ENCODE measurements around the gene SLC20A1.
"Not testable (repeated sequence)": the region's sequence is repeated elsewhere in the genome, so short reads cannot be mapped to it uniquely, and the experiment has no call there.

Gene SLC20A1

DNA sequence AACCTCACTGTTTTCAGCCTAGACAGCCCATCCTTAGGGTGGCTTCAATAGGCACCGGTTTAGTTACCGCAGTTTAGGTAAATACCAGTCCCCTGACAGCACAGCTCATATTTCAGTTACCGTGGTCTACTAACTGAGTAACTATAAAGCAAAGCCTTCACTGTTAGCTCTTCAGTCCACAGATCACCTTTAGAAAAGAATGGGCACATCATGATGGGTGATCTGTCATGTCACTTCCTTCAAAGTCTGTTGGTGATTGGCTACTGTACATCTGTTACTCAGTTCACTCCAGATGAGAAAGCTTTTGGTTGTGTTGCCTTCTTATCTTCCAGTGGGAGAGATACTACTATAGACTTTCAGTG, 21.0 kb downstream of the SLC20A1 start:
- H3K36me3 ChIP-seq (ENCODE audit: control insufficient read depth in 2 of 2, insufficient read depth in 2 of 2, low read length in 2 of 2), result peaks cover 11 to 20% of the 10 kb centered on the region in 2 donors
- no peaks in the 10 kb centered on the region for H3K27me3 ChIP-seq (ENCODE audit: control insufficient read depth in 1 of 2, insufficient read depth in 2 of 2, low read length in 2 of 2)
- H3K4me1 ChIP-seq (ENCODE audit: control insufficient read depth, insufficient read depth, low read length), result no peaks in the 10 kb centered on the region
- H3K9ac ChIP-seq (ENCODE audit: low read length in 2 of 2), result no peak overlapping the region
- no peaks in the 10 kb centered on the region for H3K9me3 ChIP-seq (ENCODE audit: control insufficient read depth in 2 of 2, low read length in 2 of 2)
- no peak overlapping the region for H3K27ac ChIP-seq (ENCODE audit: low read length)
- H3K4me3 ChIP-seq (ENCODE audit: low read length in 2 of 2), result no peak overlapping the region

DNA sequence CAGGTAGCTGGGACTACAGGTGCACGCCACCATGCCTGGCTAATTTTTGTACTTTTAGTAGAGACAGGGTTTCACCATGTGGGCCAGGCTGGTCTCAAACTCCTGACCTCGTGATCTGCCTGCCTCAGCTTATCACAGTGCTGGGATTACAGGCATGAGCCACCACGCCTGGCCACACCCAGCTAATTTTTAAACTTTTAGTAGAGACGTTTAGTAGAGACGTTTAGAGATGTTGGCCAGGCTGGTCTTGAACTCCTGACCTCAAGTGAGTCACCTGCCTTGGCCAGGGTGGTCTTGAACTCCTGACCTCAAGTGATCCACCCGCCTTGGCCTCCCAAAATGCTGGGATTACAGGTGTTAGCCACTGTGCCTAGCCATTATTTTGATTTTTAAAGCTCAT, 21.8 kb downstream of the SLC20A1 start:
- H3K36me3 ChIP-seq (ENCODE audit: control insufficient read depth in 2 of 2, insufficient read depth in 2 of 2, low read length in 2 of 2), result peaks cover 8 to 16% of the 10 kb centered on the region in 2 donors
- not testable (repeated sequence) for H3K27me3 ChIP-seq (ENCODE audit: control insufficient read depth in 1 of 2, insufficient read depth in 2 of 2, low read length in 2 of 2); H3K9me3 ChIP-seq (ENCODE audit: control insufficient read depth in 2 of 2, low read length in 2 of 2); H3K4me3 ChIP-seq (ENCODE audit: low read length in 2 of 2); H3K9ac ChIP-seq (ENCODE audit: low read length in 2 of 2); H3K27ac ChIP-seq (ENCODE audit: low read length); H3K4me1 ChIP-seq (ENCODE audit: control insufficient read depth, insufficient read depth, low read length)

DNA sequence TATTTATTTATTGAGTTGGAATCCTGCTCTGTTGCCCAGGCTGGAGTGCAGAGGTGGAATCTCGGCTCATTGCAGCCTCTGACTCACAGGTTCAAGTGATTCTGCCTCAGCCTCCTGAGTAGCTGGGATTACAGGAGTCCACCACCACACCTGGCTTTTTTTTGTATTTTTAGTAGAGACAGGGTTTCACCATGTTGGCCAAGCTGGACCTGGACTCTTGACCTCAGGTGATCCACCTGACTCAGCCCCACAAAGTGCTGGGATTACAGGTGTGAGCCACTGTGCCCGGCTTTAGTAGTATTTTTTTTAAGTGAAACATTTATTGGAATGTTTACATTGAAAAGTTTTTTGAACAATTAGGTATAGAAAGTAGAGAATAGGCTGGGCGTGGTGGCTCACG, 23.9 kb downstream of the SLC20A1 start:
- Histone ChIP-seq H3K36me3 (ENCODE audit: control insufficient read depth in 2 of 2, insufficient read depth in 2 of 2, low read length in 2 of 2) (peaks cover 4 to 5% of the 10 kb centered on the region in 2 donors), H3K27ac (ENCODE audit: low read length) (no peak overlapping the region), H3K4me3 (ENCODE audit: low read length in 2 of 2) (no peak overlapping the region), H3K9me3 (ENCODE audit: control insufficient read depth in 2 of 2, low read length in 2 of 2) (no peaks in the 10 kb centered on the region), H3K9ac (ENCODE audit: low read length in 2 of 2) (no peak overlapping the region), H3K27me3 (ENCODE audit: control insufficient read depth in 1 of 2, insufficient read depth in 2 of 2, low read length in 2 of 2) (no peaks in the 10 kb centered on the region), H3K4me1 (ENCODE audit: control insufficient read depth, insufficient read depth, low read length) (no peaks in the 10 kb centered on the region)

DNA sequence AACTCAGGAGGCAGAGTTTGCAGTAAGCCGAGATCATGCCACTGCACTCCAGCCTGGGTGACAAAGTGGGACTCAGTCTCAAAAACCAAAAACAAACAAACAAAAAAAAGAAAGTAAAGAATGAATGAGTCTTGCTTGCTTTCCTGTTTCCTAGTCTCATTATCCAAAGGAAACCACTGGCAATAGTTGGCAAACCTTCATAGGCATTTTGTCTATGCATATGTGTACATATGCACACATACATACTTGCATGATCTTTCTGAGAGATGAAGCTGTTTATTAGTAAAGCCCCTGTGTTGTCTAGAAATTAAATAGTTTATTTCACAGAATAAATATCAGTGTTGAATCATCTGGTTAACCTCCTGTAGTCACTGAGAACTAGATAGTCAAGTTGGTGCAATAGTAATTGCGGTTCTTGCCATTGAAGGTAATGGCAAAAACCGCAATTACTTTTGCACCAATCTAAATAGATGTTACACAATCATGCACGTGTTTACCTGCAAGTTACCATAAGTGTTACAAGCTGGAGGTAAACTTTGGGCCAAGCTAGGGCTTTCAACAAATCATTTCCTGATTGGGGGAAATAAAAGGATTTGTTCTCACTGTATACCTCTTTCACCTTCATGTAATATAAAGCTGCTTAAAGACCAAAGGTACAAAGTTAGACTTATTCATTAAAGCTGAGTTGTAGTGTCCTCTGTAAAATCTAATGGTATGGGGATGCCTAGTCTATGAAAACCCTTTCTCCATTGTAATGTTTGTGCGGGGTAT, 24.7 kb downstream of the SLC20A1 start:
- Histone ChIP-seq H3K4me1 (ENCODE audit: control insufficient read depth, insufficient read depth, low read length) (no peaks in the 10 kb centered on the region), H3K27me3 (ENCODE audit: control insufficient read depth in 1 of 2, insufficient read depth in 2 of 2, low read length in 2 of 2) (no peaks in the 10 kb centered on the region), H3K27ac (ENCODE audit: low read length) (no peak overlapping the region)

DNA sequence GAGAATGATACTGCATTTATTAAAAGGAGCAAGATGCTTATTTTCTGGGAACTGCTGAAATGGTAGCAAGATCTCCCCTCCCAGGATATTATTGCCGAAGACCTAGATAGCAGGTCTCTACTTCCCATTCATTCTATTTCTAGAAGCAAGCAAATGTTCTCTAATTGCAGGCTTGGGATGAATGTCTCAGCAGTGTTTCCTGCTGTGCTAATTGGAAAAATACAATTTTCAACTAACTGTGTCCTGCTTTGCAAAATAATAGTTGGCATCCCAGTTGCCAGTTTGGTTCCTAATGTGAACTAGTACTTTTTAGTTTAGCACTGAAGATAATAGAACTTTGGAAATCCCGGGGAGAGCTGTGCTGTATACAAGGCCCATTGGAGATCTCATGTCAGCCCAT, 26.1 kb downstream of the SLC20A1 start:
- Histone ChIP-seq H3K27ac (ENCODE audit: low read length) (no peak overlapping the region), H3K4me1 (ENCODE audit: control insufficient read depth, insufficient read depth, low read length) (no peaks in the 10 kb centered on the region), H3K4me3 (ENCODE audit: low read length in 2 of 2) (no peak overlapping the region), H3K27me3 (ENCODE audit: control insufficient read depth in 1 of 2, insufficient read depth in 2 of 2, low read length in 2 of 2) (no peaks in the 10 kb centered on the region), H3K36me3 (ENCODE audit: control insufficient read depth in 2 of 2, insufficient read depth in 2 of 2, low read length in 2 of 2) (no peaks in the 10 kb centered on the region), H3K9me3 (ENCODE audit: control insufficient read depth in 2 of 2, low read length in 2 of 2) (no peaks in the 10 kb centered on the region), H3K9ac (ENCODE audit: low read length in 2 of 2) (no peak overlapping the region)

More for the DNA sequence above, 24.7 kb downstream of the SLC20A1 start:
- no peaks in the 10 kb centered on the region for H3K36me3 ChIP-seq (ENCODE audit: control insufficient read depth in 2 of 2, insufficient read depth in 2 of 2, low read length in 2 of 2)
- no peaks in the 10 kb centered on the region for H3K9me3 ChIP-seq (ENCODE audit: control insufficient read depth in 2 of 2, low read length in 2 of 2)
- no peak overlapping the region for H3K4me3 ChIP-seq (ENCODE audit: low read length in 2 of 2)
- H3K9ac ChIP-seq (ENCODE audit: low read length in 2 of 2), result no peak overlapping the region

DNA sequence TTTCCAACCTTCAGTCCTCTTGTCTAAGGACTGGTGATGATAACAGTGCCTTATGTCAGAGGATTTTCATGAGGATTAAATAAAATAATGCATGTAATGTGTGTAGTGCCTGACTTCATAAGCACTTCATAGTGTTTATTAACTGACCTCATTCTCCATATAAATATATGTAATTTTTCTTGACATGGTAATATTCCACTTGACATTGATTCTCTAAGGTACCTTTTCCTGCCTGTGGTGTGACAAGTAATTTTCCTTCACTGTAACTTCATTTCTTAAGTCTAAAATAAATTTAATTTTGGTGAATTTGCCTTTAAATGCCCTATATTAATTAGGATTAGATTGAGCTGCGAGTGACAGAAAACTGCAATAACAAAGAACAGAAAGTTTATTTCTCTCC, 27.3 kb downstream of the SLC20A1 start:
- no peaks in the 10 kb centered on the region for H3K27me3 ChIP-seq (ENCODE audit: control insufficient read depth in 1 of 2, insufficient read depth in 2 of 2, low read length in 2 of 2)
- no peaks in the 10 kb centered on the region for H3K4me1 ChIP-seq (ENCODE audit: control insufficient read depth, insufficient read depth, low read length)
- H3K9ac ChIP-seq (ENCODE audit: low read length in 2 of 2), result no peak overlapping the region
- no peaks in the 10 kb centered on the region for H3K9me3 ChIP-seq (ENCODE audit: control insufficient read depth in 2 of 2, low read length in 2 of 2)
- no peak overlapping the region for H3K4me3 ChIP-seq (ENCODE audit: low read length in 2 of 2)
- H3K27ac ChIP-seq (ENCODE audit: low read length), result no peak overlapping the region
- H3K36me3 ChIP-seq (ENCODE audit: control insufficient read depth in 2 of 2, insufficient read depth in 2 of 2, low read length in 2 of 2), result no peaks in the 10 kb centered on the region

DNA sequence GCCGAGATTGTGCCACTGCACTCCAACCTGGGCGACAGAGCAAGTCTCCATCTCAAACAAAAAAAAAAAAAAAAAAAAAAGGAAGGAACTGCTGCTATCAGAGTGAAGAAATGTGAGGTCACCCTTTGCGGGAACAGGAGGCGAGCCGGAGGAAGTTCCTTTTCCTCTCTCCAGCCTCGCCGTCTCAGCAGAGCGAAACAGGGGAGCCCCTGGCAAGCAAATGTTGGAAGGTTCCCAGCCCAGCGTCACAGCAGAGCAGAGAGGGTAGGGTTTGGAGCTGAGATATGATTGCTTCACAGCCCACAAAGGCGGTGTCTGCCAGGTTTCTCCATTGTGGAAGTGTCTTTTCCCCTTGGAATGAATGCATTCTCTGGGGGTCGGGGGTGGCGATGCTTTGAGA, 28.5 kb downstream of the SLC20A1 start:
- H3K9ac ChIP-seq (ENCODE audit: low read length in 2 of 2), result no peak overlapping the region
- H3K27me3 ChIP-seq (ENCODE audit: control insufficient read depth in 1 of 2, insufficient read depth in 2 of 2, low read length in 2 of 2), result no peaks in the 10 kb centered on the region
- H3K9me3 ChIP-seq (ENCODE audit: control insufficient read depth in 2 of 2, low read length in 2 of 2), result no peaks in the 10 kb centered on the region
- no peaks in the 10 kb centered on the region for H3K4me1 ChIP-seq (ENCODE audit: control insufficient read depth, insufficient read depth, low read length)
- no peak overlapping the region for H3K4me3 ChIP-seq (ENCODE audit: low read length in 2 of 2)
- no peak overlapping the region for H3K27ac ChIP-seq (ENCODE audit: low read length)
- H3K36me3 ChIP-seq (ENCODE audit: control insufficient read depth in 2 of 2, insufficient read depth in 2 of 2, low read length in 2 of 2), result no peaks in the 10 kb centered on the region

DNA sequence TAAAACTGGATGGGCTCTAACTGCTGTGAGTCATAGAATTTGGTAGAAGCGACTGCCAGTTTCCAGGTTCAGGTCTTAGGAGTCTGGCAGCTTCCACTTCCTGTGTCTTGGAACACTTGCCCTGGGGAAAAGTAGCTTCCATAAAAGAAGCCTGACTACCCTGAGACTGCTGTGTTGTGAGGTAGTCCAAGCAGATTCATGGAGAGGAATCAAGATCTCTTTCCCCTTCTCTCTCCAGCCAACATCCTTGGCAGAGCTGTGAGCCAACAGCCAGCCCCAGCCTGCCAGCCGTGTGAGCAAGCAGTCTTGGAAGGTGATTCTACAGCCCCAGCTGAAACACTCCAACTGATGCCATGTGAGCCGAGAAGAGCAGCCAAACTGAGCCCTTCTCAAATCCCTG, 33.7 kb downstream of the SLC20A1 start:
- no peaks in the 10 kb centered on the region for H3K27me3 ChIP-seq (ENCODE audit: control insufficient read depth in 1 of 2, insufficient read depth in 2 of 2, low read length in 2 of 2)
- no peaks in the 10 kb centered on the region for H3K9me3 ChIP-seq (ENCODE audit: control insufficient read depth in 2 of 2, low read length in 2 of 2)
- no peaks in the 10 kb centered on the region for H3K4me1 ChIP-seq (ENCODE audit: control insufficient read depth, insufficient read depth, low read length)
- no peak overlapping the region for H3K27ac ChIP-seq (ENCODE audit: low read length)
- H3K36me3 ChIP-seq (ENCODE audit: control insufficient read depth in 2 of 2, insufficient read depth in 2 of 2, low read length in 2 of 2), result no peaks in the 10 kb centered on the region
- H3K9ac ChIP-seq (ENCODE audit: low read length in 2 of 2), result no peak overlapping the region
- no peak overlapping the region for H3K4me3 ChIP-seq (ENCODE audit: low read length in 2 of 2)

DNA sequence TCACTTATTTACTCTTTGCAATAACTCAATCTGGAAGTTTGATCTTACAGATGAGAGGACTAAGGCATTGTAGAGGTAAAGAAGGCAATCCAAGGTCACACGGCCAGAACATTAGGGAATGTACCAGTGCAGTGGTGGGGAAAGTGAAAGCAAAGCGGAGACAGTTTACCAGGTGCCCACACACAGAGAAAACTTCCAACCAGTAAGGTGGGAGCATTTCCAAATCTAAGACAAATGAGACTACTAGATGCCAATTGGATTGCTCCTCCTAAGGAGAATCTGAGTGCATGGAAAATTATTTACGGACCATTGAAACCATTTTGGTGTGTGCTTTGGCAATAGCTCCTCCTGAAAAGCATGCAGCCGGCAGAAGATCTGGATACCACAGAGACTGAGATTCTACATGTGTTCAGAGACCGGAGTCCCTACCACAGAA, 34.9 kb downstream of the SLC20A1 start:
- Histone ChIP-seq H3K36me3 (ENCODE audit: control insufficient read depth in 2 of 2, insufficient read depth in 2 of 2, low read length in 2 of 2) (no peaks in the 10 kb centered on the region), H3K9me3 (ENCODE audit: control insufficient read depth in 2 of 2, low read length in 2 of 2) (no peaks in the 10 kb centered on the region), H3K27me3 (ENCODE audit: control insufficient read depth in 1 of 2, insufficient read depth in 2 of 2, low read length in 2 of 2) (no peaks in the 10 kb centered on the region), H3K4me3 (ENCODE audit: low read length in 2 of 2) (peak overlapping the region; percentile 60 to 62), H3K9ac (ENCODE audit: low read length in 2 of 2) (peak overlapping the region; percentile 42 to 45), H3K4me1 (ENCODE audit: control insufficient read depth, insufficient read depth, low read length) (no peaks in the 10 kb centered on the region), H3K27ac (ENCODE audit: low read length) (no peak overlapping the region)

DNA sequence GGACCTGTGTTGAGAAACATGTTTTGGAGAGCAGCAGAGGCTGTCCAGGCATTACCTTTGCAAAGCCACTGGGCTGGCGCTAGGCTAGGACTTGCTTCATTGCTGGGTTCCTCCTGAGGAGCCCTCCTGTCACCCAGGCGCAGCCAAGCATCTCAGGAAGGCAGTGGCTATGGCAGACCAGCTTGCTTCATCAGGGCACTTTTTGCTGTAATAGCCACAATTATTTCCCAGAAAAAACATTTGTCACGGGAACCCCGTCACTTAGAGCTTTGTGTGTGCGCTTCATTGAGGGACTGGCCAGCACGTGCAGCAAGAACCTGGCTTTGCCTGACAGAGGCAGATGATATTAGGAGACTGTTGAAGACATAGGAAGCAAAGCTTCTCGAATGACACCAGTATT, 36.4 kb downstream of the SLC20A1 start:
- H3K27me3 ChIP-seq (ENCODE audit: control insufficient read depth in 1 of 2, insufficient read depth in 2 of 2, low read length in 2 of 2), result no peaks in the 10 kb centered on the region
- H3K9ac ChIP-seq (ENCODE audit: low read length in 2 of 2), result no peak overlapping the region
- no peaks in the 10 kb centered on the region for H3K4me1 ChIP-seq (ENCODE audit: control insufficient read depth, insufficient read depth, low read length)
- no peak overlapping the region for H3K27ac ChIP-seq (ENCODE audit: low read length)
- no peaks in the 10 kb centered on the region for H3K36me3 ChIP-seq (ENCODE audit: control insufficient read depth in 2 of 2, insufficient read depth in 2 of 2, low read length in 2 of 2)
- H3K9me3 ChIP-seq (ENCODE audit: control insufficient read depth in 2 of 2, low read length in 2 of 2), result no peaks in the 10 kb centered on the region
- no peak overlapping the region for H3K4me3 ChIP-seq (ENCODE audit: low read length in 2 of 2)

DNA sequence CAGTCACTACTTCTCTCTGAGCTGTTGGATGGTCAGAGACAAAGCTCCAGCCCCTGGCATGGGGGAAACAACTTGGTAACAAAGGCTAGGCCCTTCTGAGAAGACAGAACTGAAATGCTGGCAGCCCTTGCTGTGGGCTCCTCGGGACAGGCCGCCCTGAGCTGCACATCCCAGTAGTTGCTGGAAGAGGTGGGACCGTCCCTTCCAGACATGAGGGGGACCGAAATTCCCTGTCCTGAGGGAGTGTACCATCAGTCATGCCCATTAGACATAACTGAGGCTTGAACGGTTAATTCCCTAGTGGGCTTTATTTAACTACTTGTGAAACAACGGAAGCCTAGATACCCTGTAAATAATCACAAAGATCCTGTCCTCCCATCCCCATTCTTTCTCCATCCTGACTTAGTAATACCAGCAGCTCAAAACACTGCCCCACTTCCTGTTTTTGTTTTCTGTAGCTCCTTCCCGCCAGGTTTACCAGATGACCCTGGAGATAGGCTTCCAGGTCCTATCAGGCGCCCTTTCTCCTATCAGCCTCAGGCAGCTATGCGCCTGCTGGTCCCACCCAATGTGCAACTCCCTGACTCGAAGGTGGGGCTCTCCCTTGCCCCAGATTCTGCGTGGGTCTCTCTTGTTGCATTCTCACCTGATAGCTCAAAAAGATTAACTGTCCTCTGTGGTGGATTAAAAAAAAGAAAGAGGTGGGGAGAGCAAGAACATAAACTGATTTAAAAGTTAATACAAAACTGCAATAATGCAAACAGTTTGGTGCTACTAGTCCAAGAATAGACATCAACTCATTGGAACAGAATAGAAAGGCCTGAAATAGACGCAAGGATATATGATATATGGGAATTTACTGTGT, 38.0 kb downstream of the SLC20A1 start:
- Histone ChIP-seq H3K27ac (ENCODE audit: low read length) (no peak overlapping the region), H3K9ac (ENCODE audit: low read length in 2 of 2) (no peak overlapping the region), H3K27me3 (ENCODE audit: control insufficient read depth in 1 of 2, insufficient read depth in 2 of 2, low read length in 2 of 2) (no peaks in the 10 kb centered on the region), H3K9me3 (ENCODE audit: control insufficient read depth in 2 of 2, low read length in 2 of 2) (no peaks in the 10 kb centered on the region), H3K4me3 (ENCODE audit: low read length in 2 of 2) (no peak overlapping the region), H3K36me3 (ENCODE audit: control insufficient read depth in 2 of 2, insufficient read depth in 2 of 2, low read length in 2 of 2) (no peaks in the 10 kb centered on the region), H3K4me1 (ENCODE audit: control insufficient read depth, insufficient read depth, low read length) (no peaks in the 10 kb centered on the region)
